HepG2 (cell line): ENCODE measurements around the gene RNF208. TPM values are rescaled to one million over a fixed set of nuclear protein-coding genes. Genes with fewer than 3 reads are reported as not detected.

Source experiments
- ASH2L ChIP-seq: fragments of 300-600, 200-600 bp; sonication (generic); IDR thresholded peaks from 2 replicates; pipeline ENCODE4 v1.7.0; 2017; ENCODE audit warnings: low read depth, mild to moderate bottlenecking, moderate library complexity, mixed read lengths, low read length; ENCODE audit not compliant: insufficient read length
- E2F2 ChIP-seq: sonication (generic); formaldehyde crosslinking; IDR thresholded peaks from 2 replicates; pipeline ENCODE4 v1.4.0; 2020; ENCODE audit warnings: missing genetic modification reagents, borderline replicate concordance
- FOXO4 ChIP-seq: sonication (generic); formaldehyde crosslinking; conservative IDR thresholded peaks from 2 replicates; pipeline ENCODE4 v1.8.1; 2023; ENCODE audit warnings: missing genetic modification reagents
- GZF1 ChIP-seq: sonication (generic); formaldehyde crosslinking; IDR thresholded peaks from 2 replicates; pipeline ENCODE4 v1.5.1; 2020; ENCODE audit warnings: mild to moderate bottlenecking, missing genetic modification reagents
- HNF1B ChIP-seq: sonication (generic); formaldehyde crosslinking; IDR thresholded peaks from 2 replicates; pipeline ENCODE4 v1.5.1; 2020; ENCODE audit warnings: mild to moderate bottlenecking, moderate library complexity, missing genetic modification reagents
- HNRNPH1 ChIP-seq: fragments of 200-400 bp; formaldehyde crosslinking; optimal IDR thresholded peaks from 2 replicates; pipeline ENCODE3; 2017; ENCODE audit warnings: mild to moderate bottlenecking, low read depth, low read length
- KDM6A ChIP-seq: IDR thresholded peaks from 2 replicates; pipeline ENCODE4 v1.6.1; 2016; ENCODE audit warnings: low read depth
- MLLT10 ChIP-seq: sonication (generic); formaldehyde crosslinking; IDR thresholded peaks from 2 replicates; pipeline ENCODE4 v1.4.0; 2020; ENCODE audit warnings: missing genetic modification reagents
- MXD1 ChIP-seq: sonication (generic); formaldehyde crosslinking; IDR thresholded peaks from 2 replicates; pipeline ENCODE4 v1.4.0; 2020; ENCODE audit warnings: mild to moderate bottlenecking, missing genetic modification reagents
- MYNN ChIP-seq: sonication (generic); formaldehyde crosslinking; IDR thresholded peaks from 2 replicates; pipeline ENCODE4 v1.4.0; 2020; ENCODE audit warnings: mild to moderate bottlenecking, low read depth, missing genetic modification reagents
- NFAT5 ChIP-seq: sonication (generic); formaldehyde crosslinking; IDR thresholded peaks from 2 replicates; pipeline ENCODE4 v1.4.0; 2020; ENCODE audit warnings: missing genetic modification reagents
- POLR2G ChIP-seq: fragments of 200-400 bp; formaldehyde crosslinking; IDR thresholded peaks from 2 replicates; pipeline ENCODE4 v1.6.1; 2018; ENCODE audit warnings: mild to moderate bottlenecking, low read depth, low read length, moderate library complexity
- PTBP1 ChIP-seq: fragments of 200-400 bp; formaldehyde crosslinking; IDR thresholded peaks from 2 replicates; pipeline ENCODE4 v1.6.1; 2018; ENCODE audit warnings: low read length, low read depth; ENCODE audit not compliant: poor library complexity, severe bottlenecking
- RFX5 ChIP-seq: IDR thresholded peaks from 2 replicates; pipeline ENCODE4 v1.6.1; 2011; ENCODE audit warnings: low read depth, low read length, improper control_type of control experiment
- ZFP36L2 ChIP-seq: sonication (generic); formaldehyde crosslinking; IDR thresholded peaks from 2 replicates; pipeline ENCODE4 v1.4.0; 2020; ENCODE audit warnings: missing genetic modification reagents
- ZNF180 ChIP-seq: sonication (generic); formaldehyde crosslinking; IDR thresholded peaks from 2 replicates; pipeline ENCODE4 v1.4.0; 2020; ENCODE audit warnings: low read depth, missing genetic modification reagents, borderline replicate concordance
- ZNF205 ChIP-seq: IDR thresholded peaks from 2 replicates; pipeline ENCODE4 v1.6.1; 2018; ENCODE audit warnings: missing biosample characterization, missing genetic modification reagents
- ZNF430 ChIP-seq: sonication (generic); formaldehyde crosslinking; IDR thresholded peaks from 2 replicates; pipeline ENCODE4 v1.9.0; 2021; ENCODE audit warnings: mild to moderate bottlenecking, missing genetic modification reagents
- ZNF607 ChIP-seq: sonication (generic); formaldehyde crosslinking; IDR thresholded peaks from 2 replicates; pipeline ENCODE4 v1.5.1; 2020; ENCODE audit warnings: missing genetic modification reagents, mild to moderate bottlenecking, borderline replicate concordance
- ZNF766 ChIP-seq: sonication (generic); formaldehyde crosslinking; IDR thresholded peaks from 2 replicates; pipeline ENCODE4 v1.5.0; 2020; ENCODE audit warnings: missing genetic modification reagents, borderline replicate concordance
- polyA plus RNA-seq, 8 experiments: library from polyadenylated mRNA; depleted of rRNA in 3 of 8; stranded (reverse) in 7 of 8; unstranded in 1 of 8; fragments of >200 nt; fragmentation: Illumina TruSeq in 4 of 8; extraction: Trizol in 4 of 8; gene quantifications; 2 replicates each; pipeline versions ENCODE4 v1.2.1 to v1.2.3, GENCODE V29; 2011 to 2016; ENCODE audit warnings: low read depth in 4 of 8, missing spikeins in 1 of 8, mixed read lengths in 1 of 8; ENCODE audit not compliant: insufficient read depth in 1 of 8
- total RNA-seq, 5 experiments: library from RNA; depleted of rRNA; stranded (reverse); fragments of >200 nt; fragmentation: Illumina TruSeq; extraction: Trizol; gene quantifications; 2 replicates each; pipeline ENCODE4 v1.2.3, GENCODE V29; 2016; ENCODE audit warnings: low read depth in 1 of 5

The RNF208 gene
- total and polyA plus RNA-seq, 2 of the 13 experiments (the other 11 are each of a cell fraction or from before 2014, with no cell fraction given): 1.6 to 2.1 TPM

GRCh38 chr9:137228506-137228967 lies 6.5 kb upstream of the RNF208 start (continued):
- TF ChIP-seq PTBP1 (no peak), MXD1 (no peak), RFX5 (no peak), ZNF180 (CRISPR knock-in tag) (no peak), POLR2G (no peak), GZF1 (CRISPR knock-in tag) (no peak), NFAT5 (CRISPR knock-in tag) (no peak), ZNF766 (CRISPR knock-in tag) (no peak), MLLT10 (CRISPR knock-in tag) (no peak), MYNN (CRISPR knock-in tag) (no peak), E2F2 (CRISPR knock-in tag) (no peak), HNF1B (CRISPR knock-in tag) (0 out of 2 replicates have a peak, but pooled peaks have one; percentile 36), ZNF430 (CRISPR knock-in tag) (no peak), FOXO4 (CRISPR knock-in tag) (no peak), HNRNPH1 (no peak), ZNF607 (peak; percentile 54; the same call in 1 of the 2 replicates), KDM6A (CRISPR knock-in tag) (no peak), ZNF205 (CRISPR knock-in tag) (no peak), ASH2L (peak; percentile 5), ZFP36L2 (CRISPR knock-in tag) (no peak)
